Stimulated activated CD8-positive, alpha-beta memory T cell treated with anti-CD3 and anti-CD28 coated beads, Interleukin-7, amount 100 ng/mL, for 1 hour (primary cell): ENCODE data around the gene PSORS1C2.
"Not testable (repeated sequence)": the region's sequence is repeated elsewhere in the genome, so short reads cannot be mapped to it uniquely, and the experiment has no call there.

Source experiments
- DNase-seq, 2 donors: peaks; one replicate each; pipeline ENCODE4 v3.0.0-alpha.2; 2020; ENCODE audit warnings: low read depth in 2 of 2

PSORS1C2 gene

GRCh38 chr6:31165986-31166385, 27.1 kb upstream of the PSORS1C2 start:
- DNase-seq = no peak

- not testable (repeated sequence) for DNase-seq
Observed at GRCh38 chr6:31165064-31165832, 26.4 kb upstream of the PSORS1C2 start.

- not testable (repeated sequence) for DNase-seq
Observed at GRCh38 chr6:31164475-31165063, 25.7 kb upstream of the PSORS1C2 start.

DNA sequence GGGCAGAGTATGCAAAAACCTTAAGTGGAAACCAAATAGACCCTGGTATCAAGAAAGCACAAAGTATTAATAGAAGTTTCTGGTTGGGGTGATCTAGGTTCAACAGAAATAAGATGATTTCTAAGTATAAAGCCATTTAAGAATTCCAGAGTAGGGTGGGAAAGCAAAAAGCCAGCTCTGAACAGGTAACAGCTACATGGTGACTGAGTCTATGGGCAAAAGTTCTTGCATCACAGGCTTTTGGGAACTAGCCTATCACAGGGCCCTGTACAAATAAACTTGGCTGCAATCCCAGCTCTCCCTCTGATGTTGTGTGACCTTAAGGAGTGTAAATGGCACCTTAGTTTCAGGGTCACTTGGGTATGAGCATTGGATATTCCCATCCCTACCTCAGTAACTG, 25.1 kb upstream of the PSORS1C2 start:
- DNase-seq = no peak

DNA sequence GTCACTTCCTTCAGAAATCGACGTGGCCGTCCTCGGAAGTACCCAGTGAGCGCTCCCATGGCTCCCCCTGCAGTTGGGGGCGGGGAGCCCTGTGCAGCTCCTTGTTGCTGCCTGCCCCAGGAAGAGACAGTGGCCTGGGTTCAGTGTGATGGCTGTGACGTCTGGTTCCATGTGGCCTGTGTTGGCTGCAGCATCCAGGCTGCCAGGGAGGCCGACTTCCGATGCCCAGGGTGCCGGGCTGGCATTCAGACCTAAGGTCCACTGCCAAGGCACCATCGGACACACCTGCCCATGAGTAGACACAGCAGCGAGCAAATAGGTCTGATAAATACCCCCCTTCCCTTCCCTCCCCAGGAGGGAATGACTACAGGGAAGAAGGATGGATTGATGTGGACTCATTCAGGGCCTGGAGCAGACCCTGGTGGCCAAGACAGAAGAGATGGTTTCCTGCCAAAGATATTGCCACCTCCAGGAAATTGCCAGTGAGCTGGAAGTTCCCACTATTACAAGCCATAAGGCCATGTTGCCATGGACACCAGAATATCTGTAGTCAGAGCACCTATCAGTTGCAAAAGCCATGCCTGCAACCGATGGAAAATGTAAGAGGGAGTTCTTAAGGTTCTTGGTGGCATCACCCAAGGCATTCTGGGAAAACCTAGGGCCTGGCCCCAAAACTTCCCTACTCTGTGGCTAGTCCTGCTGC, 23.7 kb upstream of the PSORS1C2 start:
- DNase-seq = no peak

DNA sequence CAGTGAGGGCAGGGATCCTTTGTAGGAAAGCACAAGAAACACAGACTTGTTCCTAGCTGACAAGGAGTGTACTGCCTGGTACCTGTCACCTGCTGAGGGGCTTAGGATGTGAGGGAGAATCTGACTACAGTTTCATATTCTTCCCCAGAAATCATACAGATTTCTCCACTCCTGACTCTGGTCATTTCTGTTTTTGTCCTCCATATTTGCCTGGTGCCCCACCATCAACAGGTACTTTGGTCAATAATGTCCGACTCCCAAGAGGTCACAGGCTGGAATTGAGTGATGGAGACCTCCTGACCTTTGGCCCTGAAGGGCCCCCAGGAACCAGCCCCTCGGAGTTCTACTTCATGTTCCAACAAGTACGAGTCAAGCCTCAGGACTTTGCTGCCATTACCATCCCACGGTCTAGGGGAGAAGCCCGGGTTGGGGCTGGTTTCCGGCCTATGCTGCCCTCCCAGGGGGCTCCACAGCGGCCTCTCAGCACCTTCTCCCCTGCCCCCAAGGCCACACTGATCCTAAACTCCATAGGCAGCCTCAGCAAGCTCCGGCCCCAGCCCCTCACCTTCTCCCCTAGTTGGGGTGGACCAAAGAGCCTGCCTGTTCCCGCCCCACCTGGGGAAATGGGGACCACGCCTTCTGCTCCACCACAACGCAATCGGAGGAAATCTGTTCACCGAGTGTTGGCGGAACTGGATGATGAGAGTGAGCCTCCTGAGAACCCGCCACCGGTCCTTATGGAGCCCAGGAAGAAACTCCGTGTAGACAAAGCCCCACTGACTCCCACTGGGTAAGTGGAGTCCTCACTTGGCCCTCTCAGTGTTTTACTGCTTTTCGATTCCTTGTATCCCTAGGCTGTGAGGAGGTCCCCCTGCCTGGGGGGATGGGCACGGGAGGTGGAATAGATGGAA, 22.6 kb upstream of the PSORS1C2 start:
- no peak for DNase-seq

GRCh38 chr6:31158863-31159855, 20.3 kb upstream of the PSORS1C2 start:
- no peak for DNase-seq

DNA sequence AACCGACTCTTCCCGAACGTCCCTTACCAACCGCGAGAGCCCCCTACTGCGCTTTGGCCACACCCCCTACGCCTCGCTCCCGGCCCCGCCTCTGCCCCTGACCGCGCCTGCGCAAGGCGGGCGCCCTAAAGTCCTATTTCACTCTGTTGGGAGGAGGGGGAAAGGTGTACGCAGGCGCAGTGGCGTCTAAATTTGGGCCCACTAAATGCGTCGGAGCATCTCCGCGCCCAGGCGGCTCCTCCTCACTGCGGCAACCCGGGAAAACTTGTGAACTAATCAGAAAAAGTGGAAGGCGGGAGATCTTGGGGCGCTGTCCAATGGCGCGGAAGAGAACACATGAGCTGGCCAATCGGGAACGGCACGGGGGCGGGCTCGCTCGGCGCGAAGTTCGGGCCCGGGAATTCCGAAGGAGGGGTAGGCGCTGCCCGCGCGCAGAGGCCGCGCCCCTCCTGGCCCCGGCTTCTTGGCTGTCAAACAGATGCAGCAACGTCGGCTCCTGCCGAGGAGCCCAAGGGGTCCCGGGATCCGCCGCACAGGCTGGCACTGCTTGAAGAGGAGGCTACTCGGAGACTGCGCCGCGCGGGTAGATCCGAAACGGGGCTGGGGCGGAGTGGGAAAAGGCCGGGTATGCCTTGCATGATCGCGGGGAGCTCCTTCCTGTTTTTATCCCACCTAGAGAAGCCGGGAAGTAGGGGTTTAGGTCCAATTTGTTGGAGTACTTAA, 19.4 kb upstream of the PSORS1C2 start, which contains the start of gene TCF19:
TCF19 (plus strand) TSS at position 450 of the 723 bp plus-strand sequence. CDS start 881 bp downstream, outside the sequence.
- peak; percentile 98 to 99 for DNase-seq

DNA sequence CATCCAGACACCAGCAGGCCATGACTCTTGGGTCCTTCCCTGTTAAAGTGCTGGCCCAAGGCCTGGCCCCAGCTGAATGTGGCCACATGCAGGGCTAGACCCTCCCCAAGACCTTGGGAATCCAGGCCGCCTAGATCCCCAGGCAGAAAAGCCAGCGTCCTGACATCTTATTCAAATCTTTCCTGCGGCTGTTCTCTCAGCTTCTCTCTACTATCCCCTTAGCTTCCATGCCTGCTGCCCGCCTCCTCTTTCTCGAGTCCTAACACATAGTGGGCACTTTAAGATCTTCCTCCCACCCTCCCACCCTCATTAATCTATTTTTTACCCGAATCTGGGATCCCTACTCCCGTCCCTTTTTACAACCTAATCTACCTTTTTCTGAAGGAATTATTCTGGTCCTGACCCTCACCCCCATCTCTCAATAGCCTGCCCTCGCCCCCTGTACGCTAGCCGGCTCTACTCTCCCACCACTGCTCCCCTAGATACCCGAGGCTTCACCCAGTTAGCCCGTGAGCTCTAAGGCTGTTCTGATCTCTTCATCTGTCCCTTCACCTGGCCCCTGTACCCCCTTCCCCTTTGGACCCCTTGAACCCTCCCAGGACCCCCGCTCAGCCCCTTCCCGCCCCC, 18.8 kb upstream of the PSORS1C2 start, which contains the start of gene CCHCR1:
CCHCR1 (minus strand) TSS at position 290 of the 627 bp plus-strand sequence; CDS start at position 88, 202 bp downstream.
- DNase-seq = no peak

GRCh38 chr6:31156641-31157040, 17.8 kb upstream of the PSORS1C2 start:
- no peak for DNase-seq

GRCh38 chr6:31154436-31154835, 15.6 kb upstream of the PSORS1C2 start:
- DNase-seq = no peak

DNA sequence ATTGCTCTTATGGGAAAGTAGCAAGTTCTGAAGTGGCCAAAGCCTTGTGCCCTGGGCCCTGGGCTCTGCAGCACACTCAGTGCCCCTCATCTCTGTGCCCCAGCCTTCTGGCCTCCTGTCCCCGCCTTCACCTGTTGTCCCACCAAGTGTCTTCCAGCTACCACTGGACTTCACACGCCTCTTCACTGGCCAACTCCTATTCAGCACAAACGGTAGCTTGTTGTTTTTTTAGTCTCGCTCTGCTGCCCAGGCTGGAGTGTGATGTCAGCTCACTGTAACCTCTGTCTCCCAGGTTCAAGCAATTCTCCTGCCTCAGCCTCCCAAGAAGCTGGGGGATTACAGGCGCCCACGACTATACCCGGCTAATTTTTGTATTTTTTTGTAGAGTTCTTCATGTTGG, 13.9 kb upstream of the PSORS1C2 start:
- no peak for DNase-seq

GRCh38 chr6:31149827-31150447, 11.1 kb upstream of the PSORS1C2 start:
- DNase-seq = no peak

- DNase-seq = no peak
Observed at GRCh38 chr6:31145386-31145785, 6.5 kb upstream of the PSORS1C2 start.

GRCh38 chr6:31144970-31145340, 6.1 kb upstream of the PSORS1C2 start:
- DNase-seq = no peak

DNA sequence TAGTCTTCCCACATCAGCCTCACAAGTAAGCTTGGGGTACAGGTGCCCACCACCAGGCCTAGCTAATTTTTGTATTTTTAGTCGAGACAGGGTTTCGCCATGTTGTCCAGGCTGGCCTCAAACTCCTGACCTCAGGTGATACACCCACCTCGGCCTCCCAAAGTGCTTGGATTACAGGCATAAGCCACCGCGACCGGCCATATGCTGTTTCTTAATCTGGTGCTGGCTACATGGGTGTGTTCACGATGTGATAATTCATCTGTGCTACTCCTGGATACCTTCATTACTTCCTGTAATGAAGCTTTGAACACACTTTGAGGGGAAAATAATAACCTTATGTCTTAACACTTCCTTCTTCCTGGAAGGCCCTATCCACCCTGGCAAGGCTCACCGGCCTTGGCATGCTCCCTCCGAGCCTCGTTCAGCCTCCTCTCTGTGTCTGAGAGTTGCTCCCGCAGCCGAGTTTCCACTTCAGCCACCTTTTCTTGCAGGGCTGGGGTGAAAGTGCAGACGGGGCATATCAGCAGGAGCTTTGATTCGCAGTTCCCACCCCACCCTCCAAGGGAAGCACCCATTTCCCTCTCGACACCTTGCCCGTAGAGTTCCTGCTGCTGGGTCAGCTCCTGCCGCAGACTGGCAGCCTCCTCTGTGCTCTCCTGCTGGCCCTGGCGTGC, 5.6 kb upstream of the PSORS1C2 start:
- DNase-seq = no peak

DNA sequence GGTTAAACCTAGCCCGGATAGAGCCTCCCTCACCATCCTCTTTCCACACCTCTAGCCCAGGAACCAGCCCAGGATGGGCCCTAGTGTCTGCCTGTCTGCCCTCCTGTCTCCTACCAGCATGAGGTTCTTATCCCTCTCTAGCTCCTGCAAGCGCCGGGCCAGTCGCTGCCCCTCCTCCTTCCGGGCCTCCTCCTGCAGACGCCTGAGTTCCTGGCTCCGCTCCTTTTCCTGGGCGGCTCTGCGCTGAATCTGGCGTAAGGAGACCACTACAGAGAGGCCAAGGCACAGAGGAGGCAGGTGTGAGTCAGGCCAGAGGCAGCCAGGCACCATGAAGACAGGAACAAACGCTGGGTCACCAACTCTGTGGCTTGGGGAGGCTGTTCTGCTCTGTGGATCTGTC, 4.3 kb upstream of the PSORS1C2 start:
- DNase-seq = no peak

DNA sequence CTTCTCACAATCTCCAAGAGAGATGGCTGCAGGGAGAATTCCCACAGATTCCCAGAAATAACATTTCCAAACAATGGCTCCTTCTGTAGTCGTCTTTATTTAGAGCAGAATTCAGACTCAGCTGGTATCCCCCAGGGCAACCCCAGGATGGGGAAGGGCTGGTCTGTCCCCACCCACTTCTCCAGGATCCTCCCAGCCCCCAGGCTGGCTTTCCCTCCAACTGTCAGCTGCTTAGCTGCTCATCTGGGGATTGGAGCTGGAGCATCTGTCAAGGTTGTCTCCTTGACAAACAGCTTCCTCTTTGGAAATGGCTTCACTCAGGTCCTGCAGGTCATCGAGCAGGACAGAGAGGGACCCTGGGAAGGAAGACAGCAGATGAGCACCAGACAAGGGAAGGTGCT, 3.5 kb upstream of the PSORS1C2 start:
- no peak for DNase-seq
